ENCODE measurements around the gene SDR42E2. TPM values are rescaled to one million over a fixed set of nuclear protein-coding genes. Genes with fewer than 3 reads are reported as not detected.

SDR42E2 gene
- total RNA-seq, 1 donor from 2014 or later = 0.26 TPM

Other genes with a start within 250 kb of the SDR42E2 start
- gene UQCRC2, start 209.1 kb upstream of the SDR42E2 start, total RNA-seq = 235 TPM
- not detected for gene PDZD9, start 161.4 kb upstream of the SDR42E2 start, total RNA-seq
- 11.3 TPM for gene MOSMO, start 154.4 kb upstream of the SDR42E2 start, total RNA-seq
- 0.32 TPM for gene VWA3A, start 70.0 kb upstream of the SDR42E2 start, total RNA-seq
- 30.2 TPM for gene EEF2K, start 43.8 kb downstream of the SDR42E2 start, total RNA-seq
- gene POLR3E, start 134.9 kb downstream of the SDR42E2 start, total RNA-seq = 43.7 TPM
- gene CDR2, start 212.1 kb downstream of the SDR42E2 start, total RNA-seq = 20.9 TPM